Activated CD4-positive, alpha-beta T cell treated with anti-CD3 and anti-CD28 coated beads, Interleukin-2, amount 50 U/mL, for 24 hours (primary cell): ENCODE measurements around the gene HCAR1.
"Not testable (repeated sequence)": the region's sequence is repeated elsewhere in the genome, so short reads cannot be mapped to it uniquely, and the experiment has no call there.

Experiments
- DNase-seq, 2 donors: peaks; one replicate each; pipeline ENCODE4 v3.0.0-alpha.2; 2020; ENCODE audit warnings: low read depth in 1 of 2, low spot score in 1 of 2

HCAR1 gene

GRCh38 chr12:122721057-122721545, 9.5 kb downstream of the HCAR1 start:
- DNase-seq, result no peak

DNA sequence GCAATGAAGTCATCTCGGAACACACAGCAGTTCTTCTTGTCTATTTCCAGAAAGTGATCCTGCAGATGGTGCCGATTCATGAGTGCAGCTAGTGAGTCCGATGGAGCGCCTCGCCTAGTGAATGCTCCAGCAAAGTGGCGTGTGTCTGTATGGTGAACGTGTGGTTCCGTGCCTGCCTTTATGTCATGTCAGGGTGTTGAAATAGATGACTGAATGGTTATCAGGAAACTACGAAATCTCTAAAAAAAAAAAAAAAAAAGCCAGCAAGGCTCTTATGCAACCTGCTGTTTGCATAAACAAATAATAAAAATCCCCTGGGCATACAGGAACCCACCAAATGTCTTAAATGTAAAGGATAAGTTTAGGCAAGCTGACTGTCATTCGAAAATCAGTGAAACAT, 14.0 kb downstream of the HCAR1 start, which contains the start of gene HCAR3:
Gene HCAR3, minus strand, starts transcription at position 154 of the 400 bp plus-strand sequence. Its CDS starts 74 bp downstream, at position 80.
- DNase-seq, result not testable (repeated sequence)

- DNase-seq, result not testable (repeated sequence)
Observed at GRCh38 chr12:122715211-122715610, 15.4 kb downstream of the HCAR1 start.

DNA sequence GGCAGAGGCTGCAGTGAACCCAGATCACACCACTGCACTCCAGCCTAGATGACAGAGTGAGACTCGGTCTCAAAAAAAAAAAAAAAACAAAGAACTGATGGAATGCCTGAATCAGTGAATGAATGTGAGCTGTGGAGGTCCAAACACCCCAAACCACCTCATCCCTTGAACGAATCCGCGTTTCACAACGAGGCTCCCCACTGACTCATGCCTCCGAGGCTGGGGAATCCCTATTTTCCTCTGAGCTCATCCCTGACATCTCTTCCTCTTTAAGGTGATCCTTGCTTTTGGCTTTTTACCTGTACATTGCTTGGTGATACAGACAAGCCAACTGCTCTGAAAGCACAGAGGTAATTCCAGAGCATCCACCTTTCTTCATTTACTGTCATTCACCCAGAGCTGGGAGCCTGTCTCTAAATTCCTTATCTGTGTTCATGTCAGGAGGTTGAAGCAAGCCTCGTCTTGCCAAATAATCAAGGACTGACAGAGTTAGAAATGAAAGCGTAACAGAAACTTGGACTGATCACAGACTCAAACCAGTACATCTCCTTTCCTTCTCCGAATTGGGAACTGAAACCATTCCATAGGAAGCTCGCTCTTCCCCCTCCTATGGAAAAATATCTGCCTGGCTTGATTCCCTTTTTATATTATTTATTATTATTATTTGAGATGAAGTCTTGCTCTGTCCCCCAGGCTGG, 17.0 kb downstream of the HCAR1 start:
- not testable (repeated sequence) for DNase-seq

- not testable (repeated sequence) for DNase-seq
Observed at GRCh38 chr12:122711266-122711665, 19.4 kb downstream of the HCAR1 start.

GRCh38 chr12:122710341-122710740, 20.3 kb downstream of the HCAR1 start:
- not testable (repeated sequence) for DNase-seq

DNA sequence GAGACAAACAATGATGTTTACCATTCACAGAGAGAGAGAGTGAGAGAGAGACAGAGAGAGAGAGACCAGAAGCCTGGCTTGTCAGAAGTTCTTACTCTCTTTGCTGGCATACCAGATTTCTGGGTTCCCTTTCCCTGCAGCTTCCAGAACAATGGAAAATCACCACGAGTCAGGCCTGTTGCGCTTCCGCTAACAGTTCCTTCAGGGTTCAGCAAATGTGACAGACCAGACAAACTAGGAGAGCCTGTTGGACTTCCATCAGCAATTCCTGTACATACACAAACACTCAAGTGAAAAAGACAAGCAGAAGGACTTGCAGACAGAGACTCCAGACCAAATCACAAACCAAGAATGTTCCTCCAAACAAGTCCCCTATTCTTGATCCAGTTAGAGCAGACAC, 21.4 kb downstream of the HCAR1 start:
- not testable (repeated sequence) for DNase-seq

- not testable (repeated sequence) for DNase-seq
Observed at GRCh38 chr12:122703841-122704240, 26.8 kb downstream of the HCAR1 start.

DNA sequence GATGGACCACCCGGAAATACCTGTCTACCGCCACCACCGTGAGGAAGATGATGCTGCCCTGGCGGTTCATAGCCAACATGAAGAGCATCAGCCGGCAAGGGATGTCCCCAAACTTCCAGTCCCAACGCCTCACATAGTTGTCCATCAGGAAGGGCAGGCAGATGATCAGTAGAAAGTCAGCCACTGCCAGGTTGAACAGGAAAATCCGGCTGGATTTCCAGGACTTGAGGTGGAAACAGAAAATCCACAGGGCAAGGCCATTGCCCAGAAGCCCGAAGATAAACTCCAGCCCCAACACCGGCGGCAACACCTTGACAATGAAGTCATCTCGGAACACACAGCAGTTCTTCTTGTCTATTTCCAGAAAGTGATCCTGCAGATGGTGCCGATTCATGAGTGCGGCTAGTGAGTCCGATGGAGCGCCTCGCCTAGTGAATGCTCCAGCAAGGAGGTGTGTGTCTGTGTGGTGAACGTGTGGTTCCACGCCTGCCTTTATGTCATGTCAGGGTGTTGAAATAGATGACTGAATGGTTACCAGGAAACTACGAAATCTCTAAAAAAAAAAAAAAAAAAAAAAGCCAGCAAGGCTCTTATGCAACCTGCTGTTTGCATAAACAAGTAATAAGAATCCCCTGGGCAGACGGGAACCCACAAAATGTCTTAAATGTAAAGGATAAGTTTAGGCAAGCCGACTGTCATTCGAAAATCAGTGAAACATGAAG, 27.6 kb downstream of the HCAR1 start, which contains the start of gene HCAR2:
Gene HCAR2, minus strand, starts transcription at position 468 of the 722 bp plus-strand sequence. Its CDS starts 74 bp downstream, at position 394.
- DNase-seq, result not testable (repeated sequence)

GRCh38 chr12:122701481-122701880, 29.2 kb downstream of the HCAR1 start:
- not testable (repeated sequence) for DNase-seq

GRCh38 chr12:122700038-122700710, 30.5 kb downstream of the HCAR1 start:
- not testable (repeated sequence) for DNase-seq

DNA sequence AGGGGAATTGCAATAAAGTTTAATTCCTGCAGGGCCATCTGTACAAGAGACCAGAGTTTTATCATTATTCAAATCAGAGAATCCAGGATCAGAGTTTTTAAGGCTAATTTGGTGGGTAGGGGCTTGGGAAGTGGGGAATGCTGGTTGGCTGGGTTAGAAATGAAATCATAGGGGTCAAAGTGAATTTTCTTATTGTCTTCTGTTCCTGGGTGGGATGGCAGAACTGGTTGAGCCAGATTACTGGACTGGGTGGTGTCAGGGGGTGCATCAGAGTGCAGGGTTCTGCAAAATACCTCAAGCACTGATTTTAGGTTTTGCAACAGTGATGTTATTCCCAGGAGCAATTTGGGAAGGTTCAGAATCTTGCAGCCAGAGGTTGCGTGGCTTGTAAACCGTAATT, 33.7 kb downstream of the HCAR1 start:
- DNase-seq, result not testable (repeated sequence)

DNA sequence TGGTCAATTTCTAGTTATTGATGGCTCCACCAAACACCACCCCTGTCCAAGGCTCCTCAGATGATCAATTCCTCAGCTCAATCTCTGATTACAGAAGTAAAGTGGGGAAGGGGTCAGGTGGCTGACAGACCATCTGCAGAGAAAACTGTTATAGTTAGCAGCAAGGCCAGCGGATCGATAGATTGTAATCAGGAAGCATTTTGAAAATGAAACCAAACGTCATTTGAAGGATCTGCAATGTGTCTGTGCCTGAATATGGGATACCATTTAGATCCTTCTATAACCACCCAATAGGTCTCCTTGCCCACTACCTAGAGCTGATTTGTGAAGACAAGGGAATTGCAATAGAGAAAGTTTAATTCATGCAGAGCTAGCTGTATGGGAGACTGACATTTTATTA, 39.1 kb downstream of the HCAR1 start:
- no peak for DNase-seq

- no peak for DNase-seq
Observed at GRCh38 chr12:122688291-122688690, 42.4 kb downstream of the HCAR1 start.

- no peak for DNase-seq
Observed at GRCh38 chr12:122687086-122687485, 43.6 kb downstream of the HCAR1 start.

GRCh38 chr12:122686538-122686937, 44.1 kb downstream of the HCAR1 start:
- no peak for DNase-seq

DNA sequence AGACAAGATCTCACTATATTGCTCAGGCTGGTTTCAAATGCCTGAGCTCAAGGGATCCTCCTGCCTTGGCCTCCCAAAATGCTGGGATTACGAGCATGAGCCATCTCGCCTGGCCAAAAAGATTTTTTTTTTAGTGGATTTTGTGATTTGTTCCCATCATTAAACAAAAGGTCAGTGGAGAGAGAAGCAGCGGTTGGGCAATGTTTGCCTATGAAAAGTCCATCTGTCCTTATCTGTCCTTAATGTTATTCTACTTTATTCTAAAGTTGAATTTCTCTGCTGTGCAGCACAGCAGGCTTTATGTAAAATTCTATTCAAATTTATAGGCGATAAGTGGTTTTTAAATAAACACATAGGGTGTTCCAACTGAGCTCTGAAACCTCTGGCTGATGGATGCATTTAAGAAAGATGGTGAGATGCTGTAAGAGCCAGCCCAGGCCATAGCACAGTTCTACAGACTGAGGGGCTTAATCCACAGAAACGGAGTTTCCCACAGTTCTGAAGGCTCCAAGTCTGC, 46.3 kb downstream of the HCAR1 start:
- DNase-seq, result no peak

DNA sequence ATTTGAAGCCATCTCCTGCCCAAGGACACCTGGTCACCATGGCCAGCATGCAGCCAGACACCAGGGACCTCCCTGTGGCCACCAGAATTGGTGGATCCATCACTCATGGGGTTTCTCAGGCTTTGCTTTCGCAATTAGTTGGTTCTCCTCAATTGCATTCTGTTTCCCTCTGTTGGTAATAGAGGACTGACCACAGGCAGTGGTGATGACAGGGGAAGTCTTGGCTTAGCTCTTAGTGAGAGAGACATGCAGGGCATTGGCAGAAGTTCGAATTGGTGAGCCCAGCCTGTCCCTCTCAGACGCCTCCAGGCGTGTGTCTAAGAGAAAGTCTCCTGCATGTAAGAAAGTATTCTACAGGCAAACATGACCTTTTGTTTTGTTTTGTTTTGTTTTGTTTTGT, 48.8 kb downstream of the HCAR1 start:
- DNase-seq, result no peak

DNA sequence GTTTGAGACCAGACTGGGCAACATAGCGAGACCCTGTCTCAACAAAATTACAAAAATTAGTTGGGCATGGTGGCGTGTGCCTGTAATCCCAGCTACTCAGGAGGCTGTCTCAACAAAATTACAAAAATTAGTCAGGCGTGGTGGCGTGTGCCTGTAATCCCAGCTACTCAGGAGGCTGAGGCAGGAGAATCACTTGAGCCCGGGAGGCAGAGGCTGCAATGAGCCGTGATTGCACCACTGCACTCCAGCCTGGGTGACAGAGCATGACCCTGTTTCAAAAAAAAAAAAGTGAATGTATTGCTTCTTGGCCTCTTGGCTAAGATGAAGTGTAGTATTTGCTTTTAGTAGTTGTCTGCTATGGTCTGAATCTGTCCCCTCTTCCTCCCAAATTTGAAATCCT, 49.7 kb downstream of the HCAR1 start:
- not testable (repeated sequence) for DNase-seq

GRCh38 chr12:122676781-122677180, 53.9 kb downstream of the HCAR1 start:
- not testable (repeated sequence) for DNase-seq
